Testis (tissue), 2 donors: ENCODE measurements around the gene KIF16B.

Experiments used
- POLR2A ChIP-seq: fragments of 450-650 bp; IDR thresholded peaks from one replicate; pipeline ENCODE4 v1.6.1; 2017; ENCODE audit warnings: antibody characterized with exemption, mild to moderate bottlenecking, moderate library complexity
- TF ChIP-seq, protein P1 (sequence below), 3 experiments: fragments of 450-650 bp in 2 of 3; fragments of 200-600 bp in 1 of 3; sonication (generic) in 1 of 3; IDR thresholded peaks; one replicate each; pipeline ENCODE4 v1.5.1; 2016 to 2019; ENCODE audit warnings: antibody characterized with exemption in 3 of 3, mild to moderate bottlenecking in 2 of 3, moderate library complexity in 1 of 3

DNA sequence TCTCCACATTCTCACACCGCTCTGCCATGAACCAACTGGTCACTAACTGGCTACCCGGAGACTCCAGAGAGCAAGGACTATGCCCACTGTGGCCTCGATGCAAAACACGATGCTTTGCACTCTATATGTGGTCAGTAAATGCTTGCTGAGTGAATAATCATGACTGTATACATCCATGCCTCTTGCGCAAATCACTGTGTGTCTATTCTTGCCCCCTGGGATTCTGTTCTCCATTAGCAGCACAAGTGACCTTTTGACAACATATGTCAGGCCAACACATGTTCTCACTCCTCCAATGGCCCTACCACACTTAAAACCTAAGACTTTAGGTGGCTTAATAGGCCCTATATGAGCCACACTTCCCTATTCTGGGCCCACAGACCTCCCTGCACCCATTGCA lies 16.9 kb downstream of the KIF16B start:
- TF ChIP-seq POLR2A, result no peak
- TF ChIP-seq, protein P1, sequence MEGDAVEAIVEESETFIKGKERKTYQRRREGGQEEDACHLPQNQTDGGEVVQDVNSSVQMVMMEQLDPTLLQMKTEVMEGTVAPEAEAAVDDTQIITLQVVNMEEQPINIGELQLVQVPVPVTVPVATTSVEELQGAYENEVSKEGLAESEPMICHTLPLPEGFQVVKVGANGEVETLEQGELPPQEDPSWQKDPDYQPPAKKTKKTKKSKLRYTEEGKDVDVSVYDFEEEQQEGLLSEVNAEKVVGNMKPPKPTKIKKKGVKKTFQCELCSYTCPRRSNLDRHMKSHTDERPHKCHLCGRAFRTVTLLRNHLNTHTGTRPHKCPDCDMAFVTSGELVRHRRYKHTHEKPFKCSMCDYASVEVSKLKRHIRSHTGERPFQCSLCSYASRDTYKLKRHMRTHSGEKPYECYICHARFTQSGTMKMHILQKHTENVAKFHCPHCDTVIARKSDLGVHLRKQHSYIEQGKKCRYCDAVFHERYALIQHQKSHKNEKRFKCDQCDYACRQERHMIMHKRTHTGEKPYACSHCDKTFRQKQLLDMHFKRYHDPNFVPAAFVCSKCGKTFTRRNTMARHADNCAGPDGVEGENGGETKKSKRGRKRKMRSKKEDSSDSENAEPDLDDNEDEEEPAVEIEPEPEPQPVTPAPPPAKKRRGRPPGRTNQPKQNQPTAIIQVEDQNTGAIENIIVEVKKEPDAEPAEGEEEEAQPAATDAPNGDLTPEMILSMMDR (IDR thresholded peaks at IDR 0.05), result no peak
